SK-N-MC (cell line): Measurements from ENCODE around the gene DDX31.

Source experiments
- EZH2 ChIP-seq: fragments of 200-600 bp; sonication (generic); IDR thresholded peaks from one replicate; pipeline ENCODE4 v1.6.1; 2017; ENCODE audit warnings: antibody characterized with exemption
- FOXP2 ChIP-seq: optimal IDR thresholded peaks from 2 replicates; pipeline ENCODE3; 2011; ENCODE audit warnings: mild to moderate bottlenecking, moderate library complexity; ENCODE audit not compliant: insufficient read depth; ENCODE audit errors: extremely low read length, control extremely low read depth
- POLR2AphosphoS5 ChIP-seq: IDR thresholded peaks from 2 replicates; pipeline ENCODE4 v1.6.1; 2012; ENCODE audit warnings: mild to moderate bottlenecking, low read depth, low read length, borderline replicate concordance

DNA sequence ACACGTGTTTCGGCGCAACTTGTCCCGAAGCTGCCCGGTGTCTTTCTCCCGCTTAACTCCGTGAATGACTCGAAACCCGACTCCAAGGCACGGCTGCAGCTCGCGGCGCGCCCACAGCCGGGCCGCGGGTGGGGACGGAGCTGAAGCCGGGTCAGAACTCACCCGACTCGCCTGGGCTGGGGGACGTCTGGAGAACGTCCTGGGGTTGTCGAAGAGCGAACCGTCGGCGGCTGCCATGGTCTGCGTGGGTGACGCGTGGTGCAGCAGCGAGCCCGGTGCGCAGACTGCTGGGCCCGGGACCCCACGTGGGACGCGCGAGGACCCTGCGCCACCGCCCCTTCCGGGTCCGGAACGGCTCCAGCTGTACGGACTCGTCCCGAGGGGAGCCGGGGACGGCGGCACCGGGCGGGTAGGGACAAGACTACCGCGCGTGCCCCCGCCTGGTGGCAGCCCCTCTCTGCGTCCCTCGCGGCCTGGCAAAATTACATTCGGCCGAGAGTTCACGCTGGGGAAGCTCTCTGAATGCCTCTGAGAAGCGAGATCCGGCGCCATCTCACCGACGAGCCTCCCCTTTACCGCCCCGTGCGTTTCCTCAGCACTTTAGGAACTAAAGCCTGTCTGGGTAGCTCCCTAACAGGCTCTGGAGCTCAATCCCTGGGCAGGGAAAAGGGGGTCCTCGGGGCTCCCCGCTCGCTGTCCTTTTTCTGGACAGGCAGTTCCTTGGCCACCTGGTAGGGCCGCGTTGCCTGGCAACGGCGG is at the start of gene DDX31:
- peak; percentile 75; the same call in 1 of the 2 replicates for TF ChIP-seq POLR2AphosphoS5
- TF ChIP-seq FOXP2: no peak
- TF ChIP-seq EZH2: no peak
